SIG-M5 (cell line): ENCODE data around the gene SLC24A5.

Experiments
- DNase-seq: peaks from one replicate; lab custom pipeline; 2025; lab: John Stamatoyannopoulos, UW

Gene SLC24A5

GRCh38 chr15:48190932-48191573 is 70.3 kb downstream of the SLC24A5 start:
- DNase-seq: no peak

- no peak for DNase-seq
These were observed 70.9 kb downstream of the SLC24A5 start, which contains the start of gene CTXN2 for GRCh38 chr15:48191574-48192225. Gene CTXN2, plus strand, starts transcription at chr15:48191665. Its CDS starts 9,636 bp downstream, at chr15:48201301.
